ENCODE measurements around the gene GUCA2A. TPM values are rescaled to one million over a fixed set of nuclear protein-coding genes. Genes with fewer than 3 reads are reported as not detected.

GUCA2A gene
- total RNA-seq, 1 donor from 2014 or later = not detected

GRCh38 chr1:42130061-42130660 is 34.4 kb downstream of the GUCA2A start:
- H3K27me3 Mint-ChIP-seq (ENCODE audit: unreplicated experiment) = no peaks in the 10 kb centered on the region

DNA sequence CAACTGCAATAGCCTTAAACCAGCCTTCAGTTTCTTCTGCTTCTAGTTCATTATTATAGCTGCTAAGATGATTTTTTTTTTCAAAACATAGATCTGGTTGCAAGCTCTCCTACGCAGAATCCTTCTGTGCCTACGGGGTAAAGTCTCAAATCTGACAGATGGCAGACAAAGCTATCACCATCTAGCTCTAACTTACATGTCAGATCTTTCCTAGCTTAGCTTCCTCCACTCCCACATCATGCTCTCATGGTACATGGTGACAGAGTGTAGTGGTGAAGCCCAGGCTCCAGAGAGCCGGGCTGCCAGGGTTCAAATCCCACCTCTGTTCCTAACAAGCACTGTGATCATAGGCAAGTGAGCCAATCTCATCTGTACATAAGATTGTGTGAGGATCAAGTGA is 35.6 kb downstream of the GUCA2A start:
- DNase-seq (ENCODE audit: low spot score) = no peak
- no peak overlapping the region for H3K27ac Mint-ChIP-seq (ENCODE audit: unreplicated experiment)
- H3K4me1 Mint-ChIP-seq (ENCODE audit: unreplicated experiment) = no peaks in the 10 kb centered on the region
- no peak overlapping the region for H3K4me3 Mint-ChIP-seq (ENCODE audit: unreplicated experiment)
- no peaks in the 10 kb centered on the region for H3K36me3 Mint-ChIP-seq (ENCODE audit: low read depth, unreplicated experiment)
- TF ChIP-seq CTCF (IDR thresholded peaks at IDR 0.05; ENCODE audit: unreplicated experiment) = no peak
- no peaks in the 10 kb centered on the region for H3K27me3 Mint-ChIP-seq (ENCODE audit: unreplicated experiment)
- no peaks in the 10 kb centered on the region for H3K9me3 Mint-ChIP-seq (ENCODE audit: unreplicated experiment)

More at GRCh38 chr1:42130061-42130660, 34.4 kb downstream of the GUCA2A start:
- no peak for TF ChIP-seq CTCF (IDR thresholded peaks at IDR 0.05; ENCODE audit: unreplicated experiment)
- H3K36me3 Mint-ChIP-seq (ENCODE audit: low read depth, unreplicated experiment) = no peaks in the 10 kb centered on the region
- no peaks in the 10 kb centered on the region for H3K4me1 Mint-ChIP-seq (ENCODE audit: unreplicated experiment)
- DNase-seq (ENCODE audit: low spot score) = no peak
- no peak overlapping the region for H3K4me3 Mint-ChIP-seq (ENCODE audit: unreplicated experiment)
- no peak overlapping the region for H3K27ac Mint-ChIP-seq (ENCODE audit: unreplicated experiment)
- H3K9me3 Mint-ChIP-seq (ENCODE audit: unreplicated experiment) = no peaks in the 10 kb centered on the region

- Mint-ChIP-seq H3K4me3 (ENCODE audit: unreplicated experiment) (no peak overlapping the region), H3K27ac (ENCODE audit: unreplicated experiment) (no peak overlapping the region), H3K4me1 (ENCODE audit: unreplicated experiment) (no peaks in the 10 kb centered on the region), H3K36me3 (ENCODE audit: low read depth, unreplicated experiment) (no peaks in the 10 kb centered on the region), H3K27me3 (ENCODE audit: unreplicated experiment) (no peaks in the 10 kb centered on the region), H3K9me3 (ENCODE audit: unreplicated experiment) (no peaks in the 10 kb centered on the region)
- DNase-seq (ENCODE audit: low spot score) = no peak
- TF ChIP-seq CTCF (IDR thresholded peaks at IDR 0.05; ENCODE audit: unreplicated experiment) = no peak
Observed at GRCh38 chr1:42128499-42128898, 36.0 kb downstream of the GUCA2A start.

- no peaks in the 10 kb centered on the region for H3K9me3 Mint-ChIP-seq (ENCODE audit: unreplicated experiment)
- no peaks in the 10 kb centered on the region for H3K36me3 Mint-ChIP-seq (ENCODE audit: low read depth, unreplicated experiment)
- H3K4me1 Mint-ChIP-seq (ENCODE audit: unreplicated experiment) = no peaks in the 10 kb centered on the region
- no peak for DNase-seq (ENCODE audit: low spot score)
- H3K27me3 Mint-ChIP-seq (ENCODE audit: unreplicated experiment) = no peaks in the 10 kb centered on the region
- TF ChIP-seq CTCF (IDR thresholded peaks at IDR 0.05; ENCODE audit: unreplicated experiment) = no peak
- H3K4me3 Mint-ChIP-seq (ENCODE audit: unreplicated experiment) = no peak overlapping the region
- H3K27ac Mint-ChIP-seq (ENCODE audit: unreplicated experiment) = no peak overlapping the region
Observed at GRCh38 chr1:42127767-42128166, 36.8 kb downstream of the GUCA2A start.

DNA sequence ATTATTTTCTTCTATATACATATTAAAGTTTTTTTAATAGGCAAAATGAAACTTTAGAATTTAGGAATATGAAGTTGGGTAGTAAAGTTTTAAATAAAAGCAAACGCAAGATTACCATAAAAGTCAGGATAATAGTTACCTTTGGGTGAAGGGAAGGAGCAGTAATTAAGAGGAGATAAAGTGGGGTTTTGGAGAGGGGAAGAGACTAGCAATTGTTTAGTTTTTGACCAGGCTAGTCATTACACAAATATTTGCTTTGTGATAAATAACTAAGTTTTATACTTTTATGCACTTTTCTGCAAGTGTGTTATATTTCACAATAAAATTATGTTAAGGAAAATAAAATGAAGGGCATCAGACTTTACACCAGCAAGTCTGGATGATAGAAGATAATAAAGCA is 39.0 kb downstream of the GUCA2A start:
- TF ChIP-seq CTCF (IDR thresholded peaks at IDR 0.05; ENCODE audit: unreplicated experiment) = no peak

More for the DNA sequence above, 39.0 kb downstream of the GUCA2A start:
- Mint-ChIP-seq H3K36me3 (ENCODE audit: low read depth, unreplicated experiment) (no peaks in the 10 kb centered on the region), H3K27me3 (ENCODE audit: unreplicated experiment) (no peaks in the 10 kb centered on the region), H3K4me1 (ENCODE audit: unreplicated experiment) (no peaks in the 10 kb centered on the region), H3K4me3 (ENCODE audit: unreplicated experiment) (no peak overlapping the region), H3K27ac (ENCODE audit: unreplicated experiment) (no peak overlapping the region), H3K9me3 (ENCODE audit: unreplicated experiment) (no peaks in the 10 kb centered on the region)
- no peak for DNase-seq (ENCODE audit: low spot score)
